Measurements from ENCODE around the gene DTX2.
"Not testable (repeated sequence)": the region's sequence is repeated elsewhere in the genome, so short reads cannot be mapped to it uniquely, and the experiment has no call there.

DNA sequence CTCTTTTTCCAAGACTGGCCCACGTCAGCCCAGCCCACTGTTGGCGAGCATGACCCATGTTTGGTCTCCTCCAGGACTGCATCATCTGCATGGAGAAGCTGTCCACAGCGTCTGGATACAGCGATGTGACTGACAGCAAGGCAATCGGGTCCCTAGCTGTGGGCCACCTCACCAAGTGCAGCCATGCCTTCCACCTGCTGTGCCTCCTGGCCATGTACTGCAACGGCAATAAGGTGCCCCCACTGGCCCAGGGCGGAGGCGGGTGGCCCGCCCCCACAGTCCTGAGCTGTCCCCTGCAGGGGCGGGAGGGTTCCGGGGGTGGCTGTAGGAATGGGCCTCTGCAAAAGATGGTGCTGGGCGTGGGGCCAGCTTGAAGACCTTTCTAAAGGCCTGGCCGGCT lies 40.7 kb downstream of the DTX2 start:
- TF ChIP-seq CTCF (IDR thresholded peaks at IDR 0.05); EP300 (IDR thresholded peaks at IDR 0.05); POLR2AphosphoS5 (IDR thresholded peaks at IDR 0.05); POLR2A (IDR thresholded peaks at IDR 0.05; ENCODE audit: low read depth): not testable (repeated sequence)

Data from esophagus muscularis mucosa (tissue), 4 donors.